ENCODE measurements around the gene XPR1.
"Not testable (repeated sequence)": the region's sequence is repeated elsewhere in the genome, so short reads cannot be mapped to it uniquely, and the experiment has no call there.

Gene XPR1

DNA sequence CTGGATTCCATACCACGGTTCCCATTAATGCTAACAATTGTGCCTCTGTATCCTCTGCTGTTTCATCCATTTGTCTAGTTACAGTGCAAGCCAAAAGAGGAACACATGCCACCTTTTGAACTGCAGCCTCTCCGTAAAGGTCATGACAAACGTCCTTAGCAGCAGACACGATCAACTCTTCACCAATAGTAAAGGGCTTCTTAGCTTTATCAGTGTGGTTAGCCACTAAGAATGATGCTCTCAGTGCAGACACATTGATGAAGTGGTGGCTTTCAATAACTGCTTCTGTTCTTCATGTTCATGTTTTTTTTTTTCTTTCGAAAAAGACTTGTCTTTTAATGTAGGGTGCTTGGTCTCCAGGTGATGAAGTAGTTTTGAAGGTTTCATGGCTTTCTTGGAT, 14.3 kb downstream of the XPR1 start:
- no peak for DNase-seq

GRCh38 chr1:180646547-180646946, 14.7 kb downstream of the XPR1 start:
- no peak for DNase-seq

- no peak for DNase-seq
Measured at GRCh38 chr1:180652792-180653191, 21.0 kb downstream of the XPR1 start.

GRCh38 chr1:180662709-180663108, 30.9 kb downstream of the XPR1 start:
- DNase-seq = no peak

- DNase-seq = no peak
Measured at GRCh38 chr1:180670681-180671080, 38.9 kb downstream of the XPR1 start.

DNA sequence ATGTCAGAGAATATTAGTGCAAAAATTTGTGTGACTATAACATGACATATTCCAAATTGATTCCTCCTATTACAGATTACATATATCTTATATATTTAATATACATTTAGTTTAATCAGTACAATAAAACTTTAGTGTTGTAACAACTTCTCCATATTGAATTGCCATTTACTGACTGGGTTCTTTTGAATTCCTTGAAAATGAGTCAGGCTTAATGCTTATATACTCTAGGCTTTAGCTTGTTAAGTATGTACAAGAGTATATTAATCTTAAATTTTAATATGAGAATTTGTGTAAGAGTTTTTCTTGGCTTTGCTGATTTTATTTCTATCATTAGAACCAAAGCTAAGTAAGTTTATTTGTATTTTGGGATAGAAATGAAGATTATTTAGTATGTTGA, 40.3 kb downstream of the XPR1 start:
- DNase-seq = no peak

- no peak for DNase-seq
Measured at GRCh38 chr1:180672505-180672904, 40.7 kb downstream of the XPR1 start.

GRCh38 chr1:180674603-180675530, 43.0 kb downstream of the XPR1 start:
- no peak for DNase-seq

DNA sequence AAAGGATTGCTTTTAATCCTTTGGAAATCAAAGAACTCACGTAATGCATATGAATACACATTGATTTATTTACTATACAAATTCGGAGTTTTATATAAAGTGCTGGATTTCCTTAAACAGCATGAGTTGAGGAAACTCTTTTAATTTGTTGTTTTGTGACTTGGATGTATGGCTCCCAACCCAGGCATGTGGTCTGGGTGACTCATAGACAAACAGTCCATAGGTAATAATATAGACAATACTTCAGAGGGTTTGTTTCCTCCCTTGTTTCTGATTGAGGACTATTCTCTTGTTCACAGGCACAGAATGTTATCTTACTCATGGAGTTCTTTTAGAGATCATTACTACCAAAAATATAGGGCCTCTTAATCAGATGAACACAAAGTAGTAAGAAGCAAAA, 43.8 kb downstream of the XPR1 start:
- no peak for DNase-seq

DNA sequence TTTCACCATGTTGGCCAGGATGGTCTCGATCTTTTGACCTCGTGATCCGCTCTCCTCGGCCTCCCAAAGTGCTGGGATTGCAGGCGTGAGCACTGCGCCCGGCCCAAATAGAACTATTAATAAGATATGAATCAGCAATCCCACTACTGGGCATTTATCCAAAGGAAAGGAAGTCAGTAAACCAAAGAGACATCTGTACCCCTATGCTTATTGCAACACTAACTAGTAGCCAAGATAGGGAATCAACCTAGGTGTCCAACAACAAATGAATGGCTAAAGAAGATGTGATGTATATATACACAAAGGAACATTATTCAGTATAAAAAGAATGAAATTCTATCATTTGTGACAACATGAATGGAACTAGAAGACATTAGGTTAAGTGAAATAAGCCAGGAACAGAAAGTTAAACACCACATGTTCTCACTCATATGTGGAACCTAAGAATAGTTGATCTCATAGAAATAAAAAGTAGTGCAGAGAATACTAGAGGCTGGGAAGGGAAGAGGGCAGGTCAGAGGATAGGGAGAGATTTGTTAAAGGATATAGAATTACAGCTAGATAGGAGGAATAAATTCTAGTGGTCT, 48.8 kb downstream of the XPR1 start:
- DNase-seq = no peak

DNA sequence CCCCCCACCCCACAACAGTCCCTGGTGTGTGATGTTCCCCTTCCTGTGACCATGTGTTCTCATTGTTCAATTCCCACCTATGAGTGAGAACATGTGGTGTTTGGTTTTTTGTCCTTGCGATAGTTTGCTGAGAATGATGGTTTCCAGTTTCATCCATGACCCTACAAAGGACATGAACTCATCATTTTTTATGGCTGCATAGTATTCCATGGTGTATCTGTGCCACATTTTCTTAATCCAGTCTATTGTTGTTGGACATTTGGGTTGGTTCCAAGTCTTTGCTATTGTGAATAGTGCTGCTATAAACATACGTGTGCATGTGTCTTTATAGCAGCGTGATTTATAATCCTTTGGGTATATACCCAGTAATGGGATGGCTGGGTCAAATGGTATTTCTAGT, 51.3 kb downstream of the XPR1 start:
- not testable (repeated sequence) for DNase-seq

- no peak for DNase-seq
Measured at GRCh38 chr1:180691322-180691913, 59.6 kb downstream of the XPR1 start.

- DNase-seq = no peak
Measured at GRCh38 chr1:180693564-180694244, 61.9 kb downstream of the XPR1 start.

GRCh38 chr1:180695282-180695681, 63.5 kb downstream of the XPR1 start:
- DNase-seq = no peak

- no peak for DNase-seq
Measured at GRCh38 chr1:180696361-180696760, 64.5 kb downstream of the XPR1 start.

DNA sequence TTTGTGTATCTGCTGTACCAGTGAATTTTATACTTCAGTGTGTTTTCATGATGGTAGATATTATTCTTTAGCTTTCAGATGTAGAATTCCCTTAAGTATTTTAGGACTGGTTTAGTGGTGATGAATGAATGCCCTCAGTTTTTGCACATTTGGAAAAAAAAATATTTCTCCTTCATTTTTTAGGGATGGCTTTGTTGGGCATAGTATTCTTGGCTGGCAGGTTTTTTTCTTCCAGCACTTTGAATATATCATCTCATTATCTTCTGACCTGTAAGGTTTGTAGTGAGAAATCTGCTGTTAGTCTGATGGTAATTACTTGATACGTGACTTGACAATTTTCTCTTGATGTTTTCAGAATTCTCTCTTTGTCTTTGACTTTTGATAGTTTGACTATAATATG, 66.8 kb downstream of the XPR1 start:
- no peak for DNase-seq

- not testable (repeated sequence) for DNase-seq
Measured at GRCh38 chr1:180702376-180702775, 70.6 kb downstream of the XPR1 start.

DNA sequence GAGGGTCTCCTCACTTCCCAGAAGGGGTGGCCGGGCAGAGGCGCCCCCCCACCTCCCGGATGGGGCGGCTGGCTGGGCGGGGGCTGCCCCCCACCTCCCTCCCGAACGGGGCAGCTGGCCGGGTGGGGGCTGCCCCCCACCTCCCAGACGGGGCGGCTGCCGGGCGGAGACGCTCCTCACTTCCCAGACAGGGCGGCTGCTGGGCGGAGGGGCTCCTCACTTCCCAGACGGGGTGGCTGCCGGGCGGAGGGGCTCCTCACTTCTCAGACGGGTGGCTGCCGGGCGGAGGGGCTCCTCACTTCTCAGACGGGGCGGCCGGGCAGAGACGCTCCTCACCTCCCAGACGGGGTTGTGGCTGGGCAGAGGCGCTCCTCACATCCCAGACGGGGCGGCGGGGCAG, 78.9 kb downstream of the XPR1 start:
- not testable (repeated sequence) for DNase-seq

DNA sequence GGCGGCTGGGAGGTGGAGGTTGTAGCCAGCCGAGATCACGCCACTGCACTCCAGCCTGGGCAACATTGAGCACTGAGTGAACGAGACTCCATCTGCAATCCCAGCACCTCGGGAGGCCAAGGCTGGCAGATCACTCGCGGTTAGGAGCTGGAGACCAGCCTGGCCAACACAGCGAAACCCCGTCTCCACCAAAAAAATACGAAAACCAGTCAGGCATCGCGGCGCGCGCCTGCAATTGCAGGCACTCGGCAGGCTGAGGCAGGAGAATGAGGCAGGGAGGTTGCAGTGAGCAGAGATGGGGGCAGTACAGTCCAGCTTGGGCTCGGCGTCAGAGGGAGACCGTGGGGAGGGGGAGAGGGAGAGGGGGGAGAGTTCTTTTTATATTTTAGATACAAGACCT, 79.4 kb downstream of the XPR1 start:
- not testable (repeated sequence) for DNase-seq

DNA sequence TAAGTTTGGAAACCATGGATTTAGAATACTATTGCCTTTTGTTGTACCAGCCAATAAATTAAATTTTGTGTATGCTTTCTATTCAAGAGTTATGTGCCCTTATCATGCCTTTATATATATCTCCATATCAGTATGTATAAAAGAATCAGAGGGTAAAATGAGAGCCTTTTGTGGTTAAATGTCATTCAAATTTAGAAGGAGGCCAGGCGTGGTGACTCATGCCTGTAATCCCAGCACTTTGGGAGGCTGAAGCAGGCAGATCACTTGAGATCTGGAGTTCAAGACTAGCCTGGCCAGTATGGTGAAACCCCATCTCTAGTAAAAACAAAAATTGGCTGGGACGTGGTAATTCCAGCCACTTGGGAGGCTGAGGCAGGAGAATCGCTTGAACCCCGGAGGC, 88.9 kb downstream of the XPR1 start:
- DNase-seq = no peak

GRCh38 chr1:180722586-180722985, 90.8 kb downstream of the XPR1 start:
- no peak for DNase-seq

- no peak for DNase-seq
Measured at GRCh38 chr1:180724055-180724454, 92.2 kb downstream of the XPR1 start.

DNA sequence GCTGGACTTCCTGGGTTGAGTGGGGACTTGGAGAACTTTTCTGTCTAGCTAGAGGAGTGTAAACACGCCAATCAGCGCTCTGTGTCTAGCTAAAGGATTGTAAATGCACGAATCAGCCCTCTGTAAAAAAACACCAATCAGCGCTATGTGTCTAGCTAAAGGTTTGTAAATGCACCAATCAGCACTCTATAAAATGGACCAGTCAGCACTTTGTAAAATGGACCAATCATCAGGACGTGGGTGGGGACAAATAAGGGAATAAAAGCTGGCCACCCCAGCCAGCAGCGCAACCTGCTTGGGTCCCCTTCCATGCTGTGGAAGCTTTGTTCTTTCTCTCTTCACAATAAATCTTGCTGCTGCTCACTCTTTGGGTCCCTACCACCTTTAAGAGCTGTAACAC, 94.2 kb downstream of the XPR1 start:
- not testable (repeated sequence) for DNase-seq
